Fibroblast of lung (primary cell): ENCODE measurements around the gene CIAO2A. TPM values are rescaled to one million over a fixed set of nuclear protein-coding genes. Genes with fewer than 3 reads are reported as not detected.
"Not testable (repeated sequence)": the region's sequence is repeated elsewhere in the genome, so short reads cannot be mapped to it uniquely, and the experiment has no call there.

Source experiments
- DNase-seq, 2 donors: peaks; one replicate each; pipeline versions ENCODE4 v3.0.0 to v3.0.0-alpha.2; 2010; ENCODE audit warnings: low read depth in 2 of 2
- H2AFZ ChIP-seq: 2 replicates; pipeline ENCODE4 v1.5.1; 2012; ENCODE audit warnings: low read length, control low read depth, inconsistent platforms
- H3K27ac ChIP-seq: 2 replicates; pipeline ENCODE4 v1.5.1; 2011; ENCODE audit warnings: low read length, control low read depth; ENCODE audit not compliant: insufficient read depth
- H3K27me3 ChIP-seq: 2 replicates; pipeline ENCODE4 v1.5.1; 2011; ENCODE audit warnings: mild to moderate bottlenecking, low read length; ENCODE audit not compliant: control insufficient read depth, insufficient read depth
- H3K36me3 ChIP-seq: 2 replicates; pipeline ENCODE4 v1.5.1; 2011; ENCODE audit warnings: low read length; ENCODE audit not compliant: control insufficient read depth, insufficient read depth
- H3K4me1 ChIP-seq: 2 replicates; pipeline ENCODE4 v1.5.1; 2011; ENCODE audit warnings: low read length; ENCODE audit not compliant: control insufficient read depth, insufficient read depth; ENCODE audit errors: extremely low read depth
- H3K4me2 ChIP-seq: 2 replicates; pipeline ENCODE4 v1.5.1; 2011; ENCODE audit warnings: low read length, control low read depth; ENCODE audit not compliant: insufficient read depth; ENCODE audit errors: extremely low read depth
- H3K4me3 ChIP-seq, 4 experiments: fragments of 200-600 bp in 1 of 4; sonication (generic) in 1 of 4; replicated peaks in 1 of 4; 2 replicates each; pipeline ENCODE4 v1.5.1; 2011 to 2016; ENCODE audit warnings: low read length in 4 of 4, low read depth in 3 of 4, mild to moderate bottlenecking in 3 of 4, control low read depth in 2 of 4, inconsistent platforms in 1 of 4, mixed read lengths in 1 of 4; ENCODE audit not compliant: insufficient read depth in 1 of 4; ENCODE audit errors: control extremely low read depth in 1 of 4
- H3K79me2 ChIP-seq: 2 replicates; pipeline ENCODE4 v1.5.1; 2012; ENCODE audit warnings: mild to moderate bottlenecking, low read length, inconsistent platforms; ENCODE audit not compliant: control insufficient read depth, insufficient read depth
- H3K9ac ChIP-seq: 2 replicates; pipeline ENCODE4 v1.5.1; 2011; ENCODE audit warnings: mild to moderate bottlenecking, low read length, control low read depth; ENCODE audit not compliant: insufficient read depth
- H3K9me3 ChIP-seq: 2 replicates; pipeline ENCODE4 v1.5.1; 2012; ENCODE audit warnings: low read depth, low read length; ENCODE audit not compliant: control insufficient read depth, insufficient read depth
- H4K20me1 ChIP-seq: 2 replicates; pipeline ENCODE4 v1.5.1; 2011; ENCODE audit warnings: low read length; ENCODE audit not compliant: control insufficient read depth, insufficient read depth; ENCODE audit errors: extremely low read depth
- EZH2 ChIP-seq: IDR thresholded peaks from 2 replicates; pipeline ENCODE4 v1.5.1; 2012; ENCODE audit warnings: low read length, control low read depth, mild to moderate bottlenecking; ENCODE audit errors: missing control alignments
- polyA plus RNA-seq, 2 donors: library from polyadenylated mRNA; depleted of rRNA in 1 of 2; stranded (reverse) in 1 of 2; unstranded in 1 of 2; fragments of >200 nt; gene quantifications; 2 replicates each; pipeline ENCODE4 v1.2.1, GENCODE V29; 2011 to 2012; ENCODE audit warnings: missing spikeins in 1 of 2
- total RNA-seq: library from RNA; depleted of rRNA; stranded (reverse); fragments of >200 nt; gene quantifications from 2 replicates; pipeline ENCODE4 v1.2.1, GENCODE V29; 2014
- TF ChIP-seq, protein P1 (sequence below), 2 donors: IDR thresholded peaks in 1 of 2; conservative IDR thresholded peaks in 1 of 2; 1 replicate in 1 of 2; 2 replicates in 1 of 2; pipeline ENCODE4 v1.5.1; 2011 to 2012; ENCODE audit warnings: low read length in 2 of 2, control low read depth in 1 of 2, inconsistent platforms in 1 of 2, low read depth in 1 of 2, mild to moderate bottlenecking in 1 of 2

Gene CIAO2A
- total and polyA plus RNA-seq, 2 donors (not counting 1 experiment from before 2014, with no cell fraction given) = 48.7 to 59.1 TPM

DNA sequence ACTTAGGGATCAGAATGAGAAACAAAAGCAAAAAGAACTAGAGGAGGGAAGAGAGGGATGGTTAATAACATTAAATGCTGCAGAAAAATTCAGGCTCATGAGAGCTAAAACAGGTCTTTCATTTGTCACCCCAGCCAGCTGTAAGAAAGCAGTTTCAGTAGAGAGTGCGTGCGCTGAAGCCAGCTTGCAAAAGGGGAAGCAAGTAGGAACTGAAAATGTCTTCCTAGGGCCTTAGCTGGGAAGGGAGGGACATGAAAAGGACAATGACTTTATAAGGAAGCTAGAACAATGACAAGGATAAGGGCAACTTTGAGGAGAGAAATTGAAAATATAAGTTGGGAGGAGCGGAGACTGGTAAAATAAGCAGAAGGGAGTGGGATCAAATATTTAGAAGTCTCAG lies 3.1 kb downstream of the CIAO2A start:
- H3K4me3 ChIP-seq = no peak overlapping the region
- TF ChIP-seq, protein P1, sequence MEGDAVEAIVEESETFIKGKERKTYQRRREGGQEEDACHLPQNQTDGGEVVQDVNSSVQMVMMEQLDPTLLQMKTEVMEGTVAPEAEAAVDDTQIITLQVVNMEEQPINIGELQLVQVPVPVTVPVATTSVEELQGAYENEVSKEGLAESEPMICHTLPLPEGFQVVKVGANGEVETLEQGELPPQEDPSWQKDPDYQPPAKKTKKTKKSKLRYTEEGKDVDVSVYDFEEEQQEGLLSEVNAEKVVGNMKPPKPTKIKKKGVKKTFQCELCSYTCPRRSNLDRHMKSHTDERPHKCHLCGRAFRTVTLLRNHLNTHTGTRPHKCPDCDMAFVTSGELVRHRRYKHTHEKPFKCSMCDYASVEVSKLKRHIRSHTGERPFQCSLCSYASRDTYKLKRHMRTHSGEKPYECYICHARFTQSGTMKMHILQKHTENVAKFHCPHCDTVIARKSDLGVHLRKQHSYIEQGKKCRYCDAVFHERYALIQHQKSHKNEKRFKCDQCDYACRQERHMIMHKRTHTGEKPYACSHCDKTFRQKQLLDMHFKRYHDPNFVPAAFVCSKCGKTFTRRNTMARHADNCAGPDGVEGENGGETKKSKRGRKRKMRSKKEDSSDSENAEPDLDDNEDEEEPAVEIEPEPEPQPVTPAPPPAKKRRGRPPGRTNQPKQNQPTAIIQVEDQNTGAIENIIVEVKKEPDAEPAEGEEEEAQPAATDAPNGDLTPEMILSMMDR (conservative IDR thresholded peaks at IDR 0.05 in 1 of 2, IDR thresholded peaks at IDR 0.05 in 1 of 2; ENCODE audit: low read depth in 1 of 2, low read length in 2 of 2) = no peak
- no peak for TF ChIP-seq EZH2
- no peaks in the 10 kb centered on the region for H3K27me3 ChIP-seq
- DNase-seq = no peak
- H3K27ac ChIP-seq = no peak overlapping the region
- H3K36me3 ChIP-seq = peaks cover 5% of the 10 kb centered on the region
- H3K4me1 ChIP-seq = peaks cover 2% of the 10 kb centered on the region
- no peak overlapping the region for H3K9ac ChIP-seq
- H3K4me2 ChIP-seq = no peak overlapping the region
- no peak overlapping the region for H2AFZ ChIP-seq
- H4K20me1 ChIP-seq = no peaks in the 10 kb centered on the region
- H3K79me2 ChIP-seq = peaks cover 22% of the 10 kb centered on the region
- no peaks in the 10 kb centered on the region for H3K9me3 ChIP-seq

DNA sequence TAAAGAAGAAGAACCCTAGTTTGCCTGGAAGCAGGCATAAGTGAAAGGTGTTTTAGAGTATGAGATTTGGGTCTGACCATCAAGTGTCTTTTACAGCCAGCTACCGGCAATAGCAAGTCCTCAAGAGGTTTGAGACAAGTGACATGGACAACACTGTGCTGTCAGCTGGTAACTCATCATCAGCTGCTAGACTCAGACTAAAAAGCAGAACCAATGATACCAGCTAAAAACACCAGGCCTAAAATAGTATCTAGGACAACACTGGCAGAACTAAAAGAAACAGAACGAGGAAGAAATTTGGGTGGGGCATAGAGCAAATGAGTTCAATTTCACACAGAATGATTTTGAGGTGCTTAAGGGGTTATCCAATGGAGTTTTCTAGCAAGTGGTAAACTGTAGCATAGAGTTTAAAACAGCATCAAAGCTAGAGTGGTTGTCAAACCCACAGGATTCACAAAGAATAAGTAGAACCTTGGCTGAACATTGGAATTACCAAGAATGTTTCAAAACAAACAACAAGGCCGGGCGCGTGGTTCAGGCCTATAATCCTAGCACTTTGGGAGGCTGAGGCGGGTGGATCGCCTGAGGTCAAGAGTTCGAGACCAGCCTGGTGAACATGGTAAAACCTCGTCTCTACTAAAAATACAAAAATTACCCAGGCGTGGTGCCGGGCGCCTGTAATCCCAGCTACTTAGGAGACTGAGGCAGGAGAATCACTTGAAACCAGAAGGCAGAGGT lies 3.9 kb downstream of the CIAO2A start:
- Histone ChIP-seq H4K20me1 (no peaks in the 10 kb centered on the region), H3K9ac (no peak overlapping the region), H3K4me3 (no peak overlapping the region), H2AFZ (no peak overlapping the region), H3K27ac (no peak overlapping the region), H3K9me3 (no peaks in the 10 kb centered on the region), H3K4me2 (no peak overlapping the region), H3K27me3 (no peaks in the 10 kb centered on the region), H3K36me3 (peaks cover 5% of the 10 kb centered on the region), H3K4me1 (peaks cover 2% of the 10 kb centered on the region), H3K79me2 (peaks cover 22% of the 10 kb centered on the region)
- TF ChIP-seq, protein P1 (conservative IDR thresholded peaks at IDR 0.05 in 1 of 2, IDR thresholded peaks at IDR 0.05 in 1 of 2; ENCODE audit: low read depth in 1 of 2, low read length in 2 of 2) = no peak
- no peak for TF ChIP-seq EZH2
- no peak for DNase-seq

DNA sequence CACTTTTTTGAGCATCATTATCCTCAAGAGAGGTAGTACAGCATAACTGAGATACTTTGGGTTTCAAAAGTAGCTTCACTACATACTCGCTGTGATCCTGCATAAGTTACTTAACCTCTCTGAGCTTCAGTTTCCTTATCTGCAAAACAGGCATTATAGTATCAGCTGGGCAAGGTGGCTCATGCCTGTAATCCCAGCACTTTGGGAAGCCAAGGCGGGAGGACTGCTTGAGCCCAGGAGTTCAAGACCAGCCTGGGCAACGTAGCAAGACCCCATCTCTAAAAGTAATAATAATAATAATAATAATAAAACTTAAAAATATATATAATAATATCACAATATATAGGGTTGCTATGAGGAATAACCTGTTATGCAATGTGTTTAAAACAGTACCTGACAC lies 10.9 kb downstream of the CIAO2A start:
- Histone ChIP-seq H3K79me2 (no peaks in the 10 kb centered on the region), H3K27me3 (no peaks in the 10 kb centered on the region), H3K4me3 (no peak overlapping the region), H3K36me3 (peaks cover 3% of the 10 kb centered on the region), H2AFZ (no peak overlapping the region), H4K20me1 (no peaks in the 10 kb centered on the region), H3K4me2 (no peak overlapping the region), H3K4me1 (no peaks in the 10 kb centered on the region), H3K27ac (no peak overlapping the region), H3K9ac (no peak overlapping the region), H3K9me3 (no peaks in the 10 kb centered on the region)
- no peak for DNase-seq
- TF ChIP-seq, protein P1 (conservative IDR thresholded peaks at IDR 0.05 in 1 of 2, IDR thresholded peaks at IDR 0.05 in 1 of 2; ENCODE audit: low read depth in 1 of 2, low read length in 2 of 2) = no peak
- no peak for TF ChIP-seq EZH2

DNA sequence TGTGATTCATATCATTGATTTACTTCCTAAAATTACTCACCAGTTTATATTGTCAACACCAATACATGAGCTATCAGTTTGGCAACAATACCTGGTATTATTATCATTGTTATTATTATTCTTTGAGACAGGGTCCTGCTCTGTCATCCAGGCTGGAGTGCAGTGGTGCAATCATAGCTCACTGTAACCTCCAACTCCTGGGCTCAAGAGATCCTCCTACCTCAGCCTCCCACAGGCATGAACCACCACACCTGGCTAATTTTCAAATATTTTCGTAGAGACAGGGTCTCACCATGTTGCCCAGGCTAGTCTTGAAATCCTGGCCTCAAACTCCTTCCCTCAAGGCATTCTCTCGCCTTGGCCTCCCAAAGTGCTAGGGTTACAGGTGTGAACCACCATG lies 20.1 kb downstream of the CIAO2A start:
- not testable (repeated sequence) for H3K4me2 ChIP-seq, H4K20me1 ChIP-seq, H3K27me3 ChIP-seq, H3K36me3 ChIP-seq, H3K27ac ChIP-seq, H2AFZ ChIP-seq, H3K4me3 ChIP-seq, DNase-seq, H3K9me3 ChIP-seq, H3K79me2 ChIP-seq, H3K9ac ChIP-seq
- H3K4me1 ChIP-seq = peaks cover 17% of the 10 kb centered on the region
